Endothelial cell of umbilical vein (primary cell): ENCODE results near the gene KRT74.

Source experiments
- EZH2 ChIP-seq: IDR thresholded peaks from 2 replicates; pipeline ENCODE4 v1.6.1; 2012; ENCODE audit warnings: borderline replicate concordance, low read depth, mild to moderate bottlenecking, moderate library complexity, low read length, inconsistent platforms; ENCODE audit not compliant: severe bottlenecking
- GATA2 ChIP-seq: IDR thresholded peaks from 2 replicates; pipeline ENCODE4 v1.7.0; 2011; ENCODE audit warnings: low read depth, mild to moderate bottlenecking, moderate library complexity, mixed read lengths, low read length; ENCODE audit not compliant: insufficient read length, insufficient read depth
- JUN ChIP-seq: IDR thresholded peaks from 2 replicates; pipeline ENCODE4 v1.6.1; 2011; ENCODE audit warnings: borderline replicate concordance, low read depth; ENCODE audit not compliant: insufficient read length, insufficient read depth
- MYC ChIP-seq: IDR thresholded peaks from one replicate; pipeline ENCODE4 v1.6.1; 2011; ENCODE audit warnings: mild to moderate bottlenecking, low read depth, low read length
- POLR2A ChIP-seq: IDR thresholded peaks from 2 replicates; pipeline ENCODE4 v1.6.1; 2012; ENCODE audit warnings: low read depth, mild to moderate bottlenecking, control low read depth, low read length
- POLR2AphosphoS5 ChIP-seq: IDR thresholded peaks from 2 replicates; pipeline ENCODE4 v1.6.1; 2012; ENCODE audit warnings: low read depth, mild to moderate bottlenecking, control low read depth, low read length, moderate library complexity; ENCODE audit not compliant: insufficient read depth
- TF ChIP-seq, protein P1 (sequence below), 2 donors: IDR thresholded peaks; 1 replicate in 1 of 2; 2 replicates in 1 of 2; pipeline ENCODE4 v1.5.1; 2011; ENCODE audit warnings: low read length in 2 of 2, mild to moderate bottlenecking in 2 of 2, moderate library complexity in 2 of 2, control low read depth in 1 of 2, inconsistent platforms in 1 of 2, low read depth in 1 of 2; ENCODE audit not compliant: insufficient read depth in 1 of 2; ENCODE audit errors: extremely low read depth in 1 of 2
- TF ChIP-seq, protein P2 (sequence below): IDR thresholded peaks from 2 replicates; pipeline ENCODE4 v1.6.1; 2011; ENCODE audit not compliant: insufficient read depth, insufficient read length

DNA sequence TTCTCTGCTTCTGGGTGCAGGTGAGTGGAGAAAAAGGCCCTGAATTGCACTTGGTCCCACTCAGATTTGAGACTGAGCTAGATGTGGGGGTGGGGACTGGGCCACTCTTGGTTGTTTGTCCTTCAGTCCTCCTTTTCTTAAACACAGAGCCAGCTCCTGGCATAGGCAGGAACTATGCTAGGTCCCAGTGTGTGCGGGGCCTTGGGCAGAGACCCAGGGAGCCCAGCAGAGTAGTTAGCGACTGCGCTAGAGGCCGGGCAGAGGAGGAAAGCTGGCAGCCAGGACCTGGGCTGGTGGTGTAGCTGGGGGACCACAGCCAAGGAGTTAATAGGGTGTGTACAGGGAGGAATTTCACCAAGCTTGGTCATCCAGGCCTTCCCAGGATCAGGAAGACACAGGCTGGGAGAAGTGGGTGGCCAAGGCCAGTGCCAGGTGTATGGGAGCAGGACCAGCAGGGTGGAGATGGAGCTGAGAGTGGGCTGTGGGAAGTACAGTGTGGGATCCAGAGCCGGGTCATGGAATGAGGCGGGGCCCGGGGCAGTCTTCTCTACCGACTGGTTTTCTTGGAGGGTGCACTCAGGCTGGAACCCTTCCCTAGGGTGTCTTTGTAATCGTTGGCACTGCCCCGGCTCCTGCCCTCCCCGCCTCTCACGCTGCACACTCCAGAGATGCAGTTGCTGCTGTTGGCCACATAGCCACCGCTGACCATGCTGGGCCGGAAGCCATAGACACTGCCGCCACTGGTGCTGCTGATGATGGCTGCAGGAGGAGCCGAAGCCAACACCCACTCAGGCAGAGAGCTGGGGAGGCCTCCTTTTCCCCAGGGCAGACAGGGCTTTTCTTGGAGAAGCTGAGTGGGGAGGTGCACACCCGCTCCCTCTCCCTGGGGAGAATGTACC, 29.4 kb downstream of the KRT74 start:
- TF ChIP-seq, protein P1, sequence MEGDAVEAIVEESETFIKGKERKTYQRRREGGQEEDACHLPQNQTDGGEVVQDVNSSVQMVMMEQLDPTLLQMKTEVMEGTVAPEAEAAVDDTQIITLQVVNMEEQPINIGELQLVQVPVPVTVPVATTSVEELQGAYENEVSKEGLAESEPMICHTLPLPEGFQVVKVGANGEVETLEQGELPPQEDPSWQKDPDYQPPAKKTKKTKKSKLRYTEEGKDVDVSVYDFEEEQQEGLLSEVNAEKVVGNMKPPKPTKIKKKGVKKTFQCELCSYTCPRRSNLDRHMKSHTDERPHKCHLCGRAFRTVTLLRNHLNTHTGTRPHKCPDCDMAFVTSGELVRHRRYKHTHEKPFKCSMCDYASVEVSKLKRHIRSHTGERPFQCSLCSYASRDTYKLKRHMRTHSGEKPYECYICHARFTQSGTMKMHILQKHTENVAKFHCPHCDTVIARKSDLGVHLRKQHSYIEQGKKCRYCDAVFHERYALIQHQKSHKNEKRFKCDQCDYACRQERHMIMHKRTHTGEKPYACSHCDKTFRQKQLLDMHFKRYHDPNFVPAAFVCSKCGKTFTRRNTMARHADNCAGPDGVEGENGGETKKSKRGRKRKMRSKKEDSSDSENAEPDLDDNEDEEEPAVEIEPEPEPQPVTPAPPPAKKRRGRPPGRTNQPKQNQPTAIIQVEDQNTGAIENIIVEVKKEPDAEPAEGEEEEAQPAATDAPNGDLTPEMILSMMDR (IDR thresholded peaks at IDR 0.05; ENCODE audit: extremely low read depth in 1 of 2, insufficient read depth in 1 of 2, low read depth in 1 of 2, low read length in 2 of 2) = no peak
- TF ChIP-seq POLR2A = no peak
- TF ChIP-seq EZH2 = no peak
- no peak for TF ChIP-seq MYC
- TF ChIP-seq JUN = no peak
- TF ChIP-seq POLR2AphosphoS5 = no peak
- no peak for TF ChIP-seq GATA2
- TF ChIP-seq, protein P2, sequence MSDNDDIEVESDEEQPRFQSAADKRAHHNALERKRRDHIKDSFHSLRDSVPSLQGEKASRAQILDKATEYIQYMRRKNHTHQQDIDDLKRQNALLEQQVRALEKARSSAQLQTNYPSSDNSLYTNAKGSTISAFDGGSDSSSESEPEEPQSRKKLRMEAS = no peak
